ENCODE results near the gene ATG4B.

ATG4B gene

DNA sequence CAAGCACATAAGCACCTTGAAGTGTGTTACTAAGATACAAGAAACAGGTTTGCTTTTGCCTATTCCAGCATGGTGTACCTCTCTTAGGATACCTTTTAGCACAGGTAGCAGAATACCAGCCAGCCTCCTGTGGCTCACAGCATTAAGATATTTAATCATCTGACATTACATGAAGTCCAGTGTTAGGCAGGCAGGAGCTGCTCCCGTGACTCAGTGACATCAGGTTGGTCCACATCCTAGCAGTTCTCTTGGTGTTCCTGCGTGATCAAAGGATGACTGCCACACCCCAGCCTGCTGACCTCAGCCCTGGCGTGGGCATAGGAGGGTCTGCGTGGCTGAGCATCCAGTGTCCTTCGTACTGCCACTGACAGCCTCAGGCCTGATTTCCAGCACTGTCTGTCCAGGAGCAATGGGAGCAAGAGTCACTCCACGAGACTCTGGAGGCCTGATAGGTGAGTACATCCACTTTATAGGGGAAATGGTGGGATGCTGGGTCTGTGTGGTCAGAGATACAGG, 52.8 kb downstream of the ATG4B start:
- no peak for DNase-seq (ENCODE audit: low spot score)

DNA sequence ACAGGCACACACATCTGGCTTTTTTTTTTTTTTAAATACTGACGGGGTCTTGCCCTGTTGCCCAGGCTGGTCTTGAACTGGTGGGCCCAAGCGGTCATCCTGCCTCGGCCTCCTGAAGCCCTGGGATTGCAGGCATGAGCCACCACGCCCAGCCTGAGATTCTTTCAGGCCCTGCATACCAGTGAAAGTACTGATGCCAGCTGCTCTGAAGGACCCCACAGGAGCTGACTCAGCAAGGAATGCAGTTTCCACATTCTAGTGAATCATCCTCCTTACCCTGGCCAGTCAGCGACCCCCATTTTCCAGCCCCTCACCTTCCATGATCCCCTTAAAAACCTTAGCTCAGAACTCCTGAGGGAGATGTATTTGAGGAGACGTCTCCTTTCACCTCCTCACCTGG, 55.0 kb downstream of the ATG4B start:
- no peak for DNase-seq (ENCODE audit: low spot score)

- no peak for DNase-seq (ENCODE audit: low spot score)
Observed at GRCh38 chr2:241695651-241696050, 58.2 kb downstream of the ATG4B start.

DNA sequence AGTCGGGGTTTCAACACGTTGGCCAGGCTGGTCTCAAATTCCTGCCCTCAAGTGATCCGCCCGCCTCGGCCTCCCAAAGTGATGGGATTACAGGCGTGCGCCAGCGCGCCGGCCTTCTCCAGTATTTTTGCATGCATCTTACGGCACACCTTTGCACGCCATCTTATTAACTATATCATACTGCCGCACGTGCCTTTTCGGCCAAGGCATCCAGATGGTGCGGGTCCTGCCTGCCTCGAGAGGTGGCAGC, 63.6 kb downstream of the ATG4B start:
- peak; percentile 76 for DNase-seq (ENCODE audit: low spot score)

- DNase-seq (ENCODE audit: low spot score): peak; percentile 87
Observed at GRCh38 chr2:241701399-241702154, 64.1 kb downstream of the ATG4B start, which contains the start of gene ING5. Gene ING5, plus strand, starts transcription at chr2:241702039. Its CDS starts 27 bp downstream, at chr2:241702066.

DNA sequence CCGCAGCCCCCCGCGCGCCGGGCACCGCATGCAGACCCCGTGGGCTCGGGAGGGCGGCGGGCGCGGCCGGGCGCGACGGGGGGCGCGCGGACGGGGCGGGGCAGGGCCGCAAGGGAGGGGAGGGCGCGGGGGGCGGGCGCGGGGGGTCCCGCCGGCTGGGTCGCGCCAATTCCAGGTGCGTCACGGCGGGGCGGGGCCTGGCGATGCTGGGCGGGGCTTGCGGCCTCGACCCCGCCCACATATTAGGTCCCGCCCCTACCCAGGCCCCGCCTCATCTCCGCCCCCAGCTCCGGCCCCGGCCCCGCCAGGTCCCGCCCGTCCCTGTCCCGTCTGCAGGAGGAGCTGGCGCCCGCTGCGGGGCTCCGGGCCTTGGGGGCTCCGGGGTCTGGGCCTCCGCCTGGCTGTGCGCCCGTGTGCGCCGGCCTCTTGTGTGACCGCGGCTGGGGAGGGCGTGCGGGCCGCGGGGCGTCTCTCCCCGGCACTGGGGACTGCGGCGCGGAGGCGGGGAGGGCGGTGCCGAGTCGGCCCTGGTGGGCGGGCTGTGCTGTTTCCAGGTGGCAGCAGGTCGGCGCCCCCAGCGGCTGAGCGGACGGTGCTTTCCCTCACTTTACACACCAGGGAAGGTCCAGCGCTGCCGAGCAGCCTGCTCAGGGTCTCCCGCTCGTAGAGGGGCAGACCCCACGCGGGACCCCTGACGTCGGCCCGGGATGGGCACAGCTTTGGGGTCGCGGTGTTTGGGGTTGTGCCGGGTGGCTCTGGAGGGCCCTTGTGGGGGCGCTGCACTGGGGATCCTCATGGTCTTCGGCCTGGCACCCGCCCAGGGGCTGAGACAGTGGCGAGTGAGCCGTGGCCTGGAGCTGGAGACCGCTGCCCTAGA, 64.9 kb downstream of the ATG4B start:
- DNase-seq (ENCODE audit: low spot score): peak; percentile 60

- DNase-seq (ENCODE audit: low spot score): no peak
Observed at GRCh38 chr2:241703032-241703604, 65.6 kb downstream of the ATG4B start.

GRCh38 chr2:241706537-241706936, 69.0 kb downstream of the ATG4B start:
- no peak for DNase-seq (ENCODE audit: low spot score)

DNA sequence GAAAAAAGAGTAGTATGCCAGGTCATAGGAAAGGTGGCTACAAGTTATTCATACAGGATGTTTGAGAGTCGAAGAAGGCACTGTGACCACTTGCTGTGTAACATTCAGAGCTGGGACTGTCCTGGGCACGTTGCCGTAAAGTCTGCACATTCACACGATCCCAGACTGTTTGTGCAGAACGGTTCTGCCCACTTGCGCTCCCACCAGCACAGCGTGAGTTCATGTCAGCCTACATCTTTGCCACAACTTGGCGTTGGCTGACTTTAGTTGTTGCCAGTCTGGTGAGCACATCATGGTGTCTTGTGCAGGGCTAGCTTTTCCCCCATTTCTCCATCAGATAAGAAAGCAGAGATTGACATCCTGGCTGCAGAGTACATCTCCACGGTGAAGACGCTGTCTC, 71.4 kb downstream of the ATG4B start:
- DNase-seq (ENCODE audit: low spot score): no peak

DNA sequence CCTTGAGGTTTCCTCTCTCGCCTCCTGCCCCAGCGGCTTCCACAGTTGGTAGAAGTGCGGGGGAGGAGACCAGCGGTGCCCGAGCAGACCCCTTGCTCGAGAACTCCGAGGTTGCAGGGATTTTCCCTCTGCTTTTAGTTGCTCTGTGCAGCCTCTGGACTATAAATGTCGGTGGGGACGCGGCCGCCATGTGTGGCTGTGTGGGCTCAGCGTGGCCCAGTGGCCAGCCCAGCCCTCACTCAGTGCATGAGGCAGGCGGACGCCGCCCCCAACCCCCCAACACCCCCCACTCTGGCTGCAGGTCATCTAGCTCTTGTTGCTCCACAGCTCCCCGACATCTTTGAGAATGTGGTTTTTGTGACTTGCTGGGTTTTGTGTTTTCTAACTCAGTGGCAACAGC, 81.6 kb downstream of the ATG4B start:
- no peak for DNase-seq (ENCODE audit: low spot score)

- DNase-seq (ENCODE audit: low spot score): no peak
Observed at GRCh38 chr2:241720099-241720498, 82.6 kb downstream of the ATG4B start.

GRCh38 chr2:241720560-241720959, 83.1 kb downstream of the ATG4B start:
- no peak for DNase-seq (ENCODE audit: low spot score)

DNA sequence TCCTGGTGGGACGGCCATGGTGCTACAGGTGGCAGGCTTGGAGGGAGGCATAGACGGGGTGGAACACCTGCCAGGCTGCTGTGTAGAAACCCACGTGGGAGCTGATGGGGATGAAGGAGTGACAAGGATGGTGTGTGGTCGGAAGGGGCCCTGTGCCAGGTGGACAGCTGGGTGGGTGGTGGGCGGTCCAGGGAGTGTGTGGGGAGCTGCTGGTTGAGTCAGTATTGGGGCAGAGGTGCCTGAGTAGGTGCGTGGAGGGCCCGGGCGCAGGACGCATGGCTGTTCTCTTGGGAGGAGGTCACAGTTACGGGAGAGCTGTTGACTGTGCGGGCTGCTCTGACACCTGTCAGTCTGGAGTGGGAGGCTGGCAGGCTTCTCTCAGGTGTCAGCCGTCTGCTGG, 84.4 kb downstream of the ATG4B start:
- no peak for DNase-seq (ENCODE audit: low spot score)

DNA sequence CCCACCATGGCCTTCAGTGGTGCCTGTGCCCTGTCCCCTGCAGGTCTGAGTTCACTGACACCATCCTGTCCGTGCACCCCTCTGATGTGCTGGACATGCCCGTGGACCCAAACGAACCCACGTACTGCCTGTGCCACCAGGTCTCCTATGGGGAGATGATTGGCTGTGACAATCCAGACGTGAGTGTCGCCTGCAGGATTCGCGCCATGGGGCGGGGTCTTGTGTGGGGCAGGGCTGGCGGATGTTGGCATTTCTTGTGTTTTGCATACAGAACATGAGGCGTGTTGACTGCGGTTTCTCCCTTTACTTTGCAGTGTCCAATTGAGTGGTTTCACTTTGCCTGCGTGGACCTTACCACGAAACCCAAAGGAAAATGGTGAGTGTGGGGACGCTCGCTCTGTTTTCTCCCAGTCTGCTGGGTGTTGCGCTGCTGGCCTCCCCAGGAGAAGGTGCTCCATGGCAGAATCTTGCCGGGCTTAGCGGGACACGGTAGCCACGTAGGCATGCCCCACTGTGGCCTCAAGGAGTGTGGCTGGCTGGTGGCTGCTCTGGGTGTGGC, 85.5 kb downstream of the ATG4B start:
- no peak for DNase-seq (ENCODE audit: low spot score)

Measured in kidney capillary endothelial cell (primary cell).